Transverse colon (tissue), 4 donors: Measurements from ENCODE around the gene LCN12. TPM values are rescaled to one million over a fixed set of nuclear protein-coding genes. Genes with fewer than 3 reads are reported as not detected.

ENCODE experiments used
- DNase-seq: peaks from one replicate; pipeline ENCODE4 v3.0.0-alpha.2; 2019
- H3K27ac ChIP-seq, 4 donors: fragments of 200-600 bp; sonication (generic); 2 replicates each; pipeline ENCODE4 v1.5.1; 2016 to 2018; ENCODE audit warnings: inconsistent platforms in 4 of 4
- H3K27me3 ChIP-seq: fragments of 200-600 bp; sonication (generic); 2 replicates; pipeline ENCODE4 v1.5.1; 2017; ENCODE audit warnings: inconsistent platforms
- H3K36me3 ChIP-seq, 4 donors: fragments of 200-600 bp; sonication (generic); 2 replicates each; pipeline ENCODE4 v1.5.1; 2017 to 2019; ENCODE audit warnings: inconsistent platforms in 4 of 4
- H3K4me1 ChIP-seq, 4 donors: fragments of 200-600 bp; sonication (generic); 2 replicates each; pipeline ENCODE4 v1.5.1; 2017 to 2020; ENCODE audit warnings: inconsistent platforms in 4 of 4
- H3K4me3 ChIP-seq, 4 donors: fragments of 200-600 bp; sonication (generic); 1 replicate in 1 of 4; 2 replicates in 3 of 4; pipeline versions ENCODE4 v1.5.1 to v1.6.1; 2017 to 2019; ENCODE audit warnings: inconsistent platforms in 4 of 4
- H3K9me3 ChIP-seq, 2 donors: fragments of 200-600 bp; sonication (generic); 2 replicates each; pipeline ENCODE4 v1.5.1; 2017 to 2019; ENCODE audit warnings: inconsistent platforms in 2 of 2
- EP300 ChIP-seq: sonication (generic); formaldehyde crosslinking; IDR thresholded peaks from one replicate; pipeline ENCODE4 v1.6.1; 2017; ENCODE audit warnings: antibody characterized with exemption, low read depth
- POLR2A ChIP-seq: fragments of 450-650 bp; IDR thresholded peaks from one replicate; pipeline ENCODE4 v1.6.1; 2016; ENCODE audit warnings: antibody characterized with exemption, mild to moderate bottlenecking, moderate library complexity
- POLR2AphosphoS5 ChIP-seq, 3 donors: sonication (generic); formaldehyde crosslinking; IDR thresholded peaks; one replicate each; pipeline ENCODE4 v1.6.1; 2016; ENCODE audit warnings: antibody characterized with exemption in 3 of 3
- WGBS, 2 donors: methylation state at CpG; one replicate each; pipeline ENCODE4 v1.1.5; 2018; ENCODE audit warnings: low coverage in 1 of 2; 5-methylcytosine and 5-hydroxymethylcytosine counted together
- in situ Hi-C, 4 donors: fragments of 200-750 bp; cut with MboI; loops; one replicate each; pipeline versions ENCODE4 v1.15.0 to v1.15.1; 2017; ENCODE audit warnings: low sequenced_read_pairs in 3 of 4, low pct_ligation_motif_present in 1 of 4, low pct_unique_long_range_greater_than_20kb in 1 of 4
- intact Hi-C: fragments of 100-400 bp; cut with DNase I; formaldehyde crosslinking; loops from one replicate; pipeline ENCODE4 v1.15.1; 2023; ENCODE audit warnings: low total_unique reads
- total RNA-seq, 4 donors: library from RNA; depleted of rRNA; stranded (reverse); fragments of >200 nt; gene quantifications; one replicate each; pipeline ENCODE4 v1.1.0, GENCODE V29; 2016
- TF ChIP-seq, protein P1 (sequence below), 5 experiments: fragments of 200-600 bp in 3 of 5; fragments of 450-650 bp in 2 of 5; sonication (generic) in 3 of 5; IDR thresholded peaks; 1 replicate in 2 of 5; 2 replicates in 3 of 5; pipeline ENCODE4 v1.5.1; 2016 to 2017; ENCODE audit warnings: antibody characterized with exemption in 5 of 5, inconsistent platforms in 3 of 5, mild to moderate bottlenecking in 2 of 5, moderate library complexity in 1 of 5

LCN12 gene
- total RNA-seq, 4 donors from 2014 or later, result 1.2 to 52.7 (median 5.5) TPM

DNA sequence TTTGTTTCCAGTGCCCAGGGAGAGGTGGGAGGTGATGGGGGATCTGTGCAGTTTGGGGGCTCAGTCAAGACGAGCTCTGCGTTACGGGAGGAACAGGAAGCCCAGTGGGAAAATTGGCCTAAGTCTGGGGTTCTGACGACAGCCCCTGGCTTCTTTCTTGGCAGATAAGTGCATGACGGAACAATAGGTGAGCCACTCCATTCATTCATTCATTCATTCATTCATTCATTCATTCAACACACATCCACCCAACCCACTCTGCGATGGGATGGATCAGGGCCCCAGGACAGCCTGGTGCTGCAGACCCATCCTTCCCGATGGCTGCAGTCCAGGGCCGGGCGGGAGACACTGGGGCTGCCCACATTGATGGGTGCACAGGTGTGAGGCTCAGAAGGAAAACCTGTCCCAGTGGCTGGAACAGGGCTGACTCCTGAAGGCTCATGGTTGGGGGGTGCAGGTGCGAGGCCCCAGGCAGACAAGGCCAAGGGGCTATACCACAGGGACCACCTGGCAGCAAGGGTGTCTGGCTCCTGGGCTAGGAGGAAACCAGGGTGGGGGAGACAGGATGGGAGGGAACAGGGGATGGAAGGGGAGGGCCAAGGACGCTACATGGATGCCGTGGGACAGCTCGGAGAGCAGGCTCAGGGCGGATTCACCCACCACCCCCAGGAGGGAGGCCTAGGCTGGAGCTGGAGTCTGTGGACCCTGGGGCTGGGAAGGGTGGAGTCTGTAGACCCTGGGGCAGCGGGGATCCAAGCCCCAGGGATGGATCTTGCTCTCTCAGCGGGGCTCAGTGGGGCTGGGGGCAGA lies 28.8 kb downstream of the LCN12 start:
- TF ChIP-seq EP300 (no peak), POLR2A (no peak), POLR2AphosphoS5 (IDR thresholded peaks at IDR 0.05) (no peak)
- TF ChIP-seq, protein P1, sequence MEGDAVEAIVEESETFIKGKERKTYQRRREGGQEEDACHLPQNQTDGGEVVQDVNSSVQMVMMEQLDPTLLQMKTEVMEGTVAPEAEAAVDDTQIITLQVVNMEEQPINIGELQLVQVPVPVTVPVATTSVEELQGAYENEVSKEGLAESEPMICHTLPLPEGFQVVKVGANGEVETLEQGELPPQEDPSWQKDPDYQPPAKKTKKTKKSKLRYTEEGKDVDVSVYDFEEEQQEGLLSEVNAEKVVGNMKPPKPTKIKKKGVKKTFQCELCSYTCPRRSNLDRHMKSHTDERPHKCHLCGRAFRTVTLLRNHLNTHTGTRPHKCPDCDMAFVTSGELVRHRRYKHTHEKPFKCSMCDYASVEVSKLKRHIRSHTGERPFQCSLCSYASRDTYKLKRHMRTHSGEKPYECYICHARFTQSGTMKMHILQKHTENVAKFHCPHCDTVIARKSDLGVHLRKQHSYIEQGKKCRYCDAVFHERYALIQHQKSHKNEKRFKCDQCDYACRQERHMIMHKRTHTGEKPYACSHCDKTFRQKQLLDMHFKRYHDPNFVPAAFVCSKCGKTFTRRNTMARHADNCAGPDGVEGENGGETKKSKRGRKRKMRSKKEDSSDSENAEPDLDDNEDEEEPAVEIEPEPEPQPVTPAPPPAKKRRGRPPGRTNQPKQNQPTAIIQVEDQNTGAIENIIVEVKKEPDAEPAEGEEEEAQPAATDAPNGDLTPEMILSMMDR (IDR thresholded peaks at IDR 0.05), result no peak
- DNase-seq, result no peak
- H3K36me3 ChIP-seq, result no peaks in the 10 kb centered on the region
- H3K27ac ChIP-seq, result no peak overlapping the region
- in situ Hi-C loops, result no loop called here
- H3K9me3 ChIP-seq, result no peaks in the 10 kb centered on the region
- WGBS, 2 donors, result 87% methylated on average over 9 to 14 of the region's 16 CpGs
- no peak overlapping the region for H3K4me3 ChIP-seq
- H3K27me3 ChIP-seq, result peaks cover 34% of the 10 kb centered on the region
- peaks cover 0 to 13% (median 8%) of the 10 kb centered on the region in 4 donors for H3K4me1 ChIP-seq
- intact Hi-C loops, result no loop called here

DNA sequence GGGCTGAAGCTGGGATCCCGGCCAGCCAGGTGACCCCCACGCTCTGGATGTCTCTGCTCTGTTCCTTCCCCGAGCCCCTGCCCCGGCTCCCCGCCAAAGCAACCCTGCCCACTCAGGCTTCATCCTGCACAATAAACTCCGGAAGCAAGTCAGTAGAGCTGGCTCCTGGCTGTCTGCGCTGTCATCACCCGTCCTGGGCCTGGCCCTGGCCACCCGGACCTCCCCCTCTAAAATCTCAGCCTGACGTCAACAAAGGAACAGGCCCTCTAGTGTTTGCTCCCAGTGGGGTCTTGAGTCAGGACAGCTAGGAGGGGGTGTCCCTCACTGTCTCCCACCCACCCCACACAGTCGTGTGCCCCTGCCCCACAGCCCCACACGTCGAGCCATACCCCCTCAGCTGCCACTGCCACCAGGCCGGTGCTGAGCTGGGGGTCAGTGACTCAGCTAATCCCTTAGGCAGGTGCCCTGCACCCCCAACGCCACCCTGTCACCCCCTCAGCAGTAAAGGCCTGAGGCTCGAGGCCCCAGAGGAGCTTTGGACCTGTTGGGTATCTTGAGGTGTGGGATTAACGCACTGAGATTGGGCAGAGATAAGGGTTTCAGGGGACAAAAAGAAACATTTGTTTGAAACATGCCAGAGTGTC lies 29.6 kb downstream of the LCN12 start:
- Histone ChIP-seq H3K27me3 (peaks cover 43% of the 10 kb centered on the region), H3K4me1 (peaks cover 0 to 13% (median 8%) of the 10 kb centered on the region in 4 donors)

DNA sequence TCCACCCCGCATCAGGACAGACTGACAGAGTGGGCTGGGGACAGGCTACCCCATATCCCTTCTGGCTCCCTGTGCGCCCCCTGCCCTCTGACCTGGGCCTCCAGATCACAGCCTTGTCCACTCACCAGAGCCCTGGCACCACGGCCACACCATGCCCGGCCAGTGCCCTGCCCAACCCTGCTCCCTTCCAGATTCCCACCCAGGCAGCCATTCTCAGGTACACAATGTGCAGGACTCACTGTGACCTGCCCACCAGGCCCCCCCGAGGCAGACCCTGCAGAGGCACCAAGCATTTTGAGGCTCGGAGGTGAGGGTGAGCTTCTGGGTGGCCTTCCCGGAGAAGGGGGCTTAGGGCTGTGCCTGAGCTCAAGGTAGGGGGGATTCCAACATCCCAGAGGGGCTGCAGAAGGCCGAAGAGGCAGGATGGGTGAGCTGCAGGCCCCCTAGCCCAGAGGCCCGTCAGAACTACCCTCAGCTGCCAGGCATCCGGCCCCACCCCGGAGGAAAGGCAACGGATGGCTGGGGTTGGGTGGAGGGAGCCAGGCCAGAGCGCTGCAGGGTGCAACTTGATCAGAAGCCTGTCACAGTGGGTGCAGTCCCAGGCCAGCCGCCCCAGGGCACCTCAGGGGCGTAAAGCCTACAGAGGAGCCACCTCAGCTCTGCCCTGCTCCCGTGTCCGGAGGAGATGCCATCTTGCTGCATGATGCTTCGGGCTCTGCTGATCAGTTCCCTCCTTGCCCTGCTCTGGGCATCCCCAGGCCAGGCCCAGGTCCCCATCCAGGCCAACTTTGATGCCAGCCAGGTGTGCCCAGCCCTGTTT lies 30.4 kb downstream of the LCN12 start, which contains the start of gene LCNL1:
Gene LCNL1, plus strand, starts transcription at position 762 of the 820 bp plus-strand sequence. CDS start 594 bp downstream, outside the sequence.
- in situ Hi-C loops (no loop called here), intact Hi-C loops (no loop called here)
- no peaks in the 10 kb centered on the region for H3K36me3 ChIP-seq
- peaks cover 47% of the 10 kb centered on the region for H3K27me3 ChIP-seq
- DNase-seq, result no peak
- H3K27ac ChIP-seq, result no peak within 1 kb of the TSS
- no peak within 1 kb of the TSS for H3K4me3 ChIP-seq
- TF ChIP-seq EP300, result no peak
- TF ChIP-seq, protein P1 (IDR thresholded peaks at IDR 0.05), result no peak
- TF ChIP-seq POLR2AphosphoS5 (IDR thresholded peaks at IDR 0.05), result no peak
- TF ChIP-seq POLR2A, result no peak
- H3K4me1 ChIP-seq, result peaks cover 0 to 13% (median 8%) of the 10 kb centered on the region in 4 donors
- no peaks in the 10 kb centered on the region for H3K9me3 ChIP-seq
- WGBS, 2 donors, result 72% methylated on average over 17 of the region's 18 CpGs; no CpG with 5 or more reads in 1 of the 2 donors

More for the DNA sequence above, 29.6 kb downstream of the LCN12 start:
- Histone ChIP-seq H3K9me3 (no peaks in the 10 kb centered on the region), H3K27ac (no peak overlapping the region), H3K4me3 (no peak overlapping the region), H3K36me3 (no peaks in the 10 kb centered on the region)
- in situ Hi-C loops (no loop called here), intact Hi-C loops (no loop called here)
- no peak for TF ChIP-seq POLR2AphosphoS5 (IDR thresholded peaks at IDR 0.05)
- no peak for DNase-seq
- 55 to 80% methylated on average over 1 to 14 of the region's 17 CpGs for WGBS, 2 donors

DNA sequence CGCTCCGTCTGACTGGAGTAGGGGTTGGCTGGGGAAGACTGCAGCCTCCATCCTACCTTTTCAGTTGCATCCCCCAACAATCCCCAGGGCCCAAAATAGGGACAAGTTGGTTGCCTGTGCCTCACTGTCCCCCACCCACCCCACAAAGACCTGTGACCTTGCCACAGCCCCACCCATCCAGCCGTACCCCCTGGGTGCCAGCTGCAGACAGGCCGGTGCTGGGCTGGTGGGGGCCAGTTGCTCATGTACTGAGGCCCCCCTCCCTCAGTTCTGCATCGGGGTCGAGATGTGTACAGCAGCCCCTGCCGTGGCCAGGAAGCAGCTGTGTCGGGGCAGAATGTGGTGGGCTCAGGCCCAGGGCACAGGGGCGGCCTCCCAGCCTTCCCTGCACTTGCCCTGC lies 31.1 kb downstream of the LCN12 start:
- in situ Hi-C loops (no loop called here), intact Hi-C loops (no loop called here)
- Histone ChIP-seq H3K36me3 (no peaks in the 10 kb centered on the region), H3K4me1 (peaks cover 0 to 7% (median 1%) of the 10 kb centered on the region in 4 donors), H3K4me3 (no peak overlapping the region), H3K27me3 (peaks cover 45% of the 10 kb centered on the region), H3K27ac (no peak overlapping the region), H3K9me3 (no peaks in the 10 kb centered on the region)
- no peak for TF ChIP-seq POLR2A
- TF ChIP-seq, protein P1 (IDR thresholded peaks at IDR 0.05), result no peak
- no peak for TF ChIP-seq EP300
- TF ChIP-seq POLR2AphosphoS5 (IDR thresholded peaks at IDR 0.05), result no peak
- WGBS, 2 donors, result 77% methylated on average over 7 of the region's 9 CpGs; no CpG with 5 or more reads in 1 of the 2 donors
- DNase-seq, result no peak
